ENCODE results near the gene GLP2R.

Gene GLP2R

GRCh38 chr17:9859781-9860180, 34.1 kb downstream of the GLP2R start:
- peaks cover 3% of the 10 kb centered on the region for H3K36me3 Mint-ChIP-seq (ENCODE audit: low read depth)
- H3K4me3 Mint-ChIP-seq, result no peak overlapping the region
- peaks cover under 1% of the 10 kb centered on the region for H3K27me3 Mint-ChIP-seq
- no peaks in the 10 kb centered on the region for H3K4me1 Mint-ChIP-seq (ENCODE audit: low read depth)
- H3K27ac Mint-ChIP-seq, result no peak overlapping the region
- H3K9me3 Mint-ChIP-seq, result peaks cover 10% of the 10 kb centered on the region

GRCh38 chr17:9860851-9861250, 35.1 kb downstream of the GLP2R start:
- no peaks in the 10 kb centered on the region for H3K4me1 Mint-ChIP-seq (ENCODE audit: low read depth)
- H3K27me3 Mint-ChIP-seq, result peaks cover 8% of the 10 kb centered on the region
- no peak overlapping the region for H3K4me3 Mint-ChIP-seq
- H3K36me3 Mint-ChIP-seq (ENCODE audit: low read depth), result peaks cover 3% of the 10 kb centered on the region
- no peak overlapping the region for H3K27ac Mint-ChIP-seq
- peaks cover 15% of the 10 kb centered on the region for H3K9me3 Mint-ChIP-seq

- H3K36me3 Mint-ChIP-seq (ENCODE audit: low read depth), result peaks cover 3% of the 10 kb centered on the region
- peaks cover 15% of the 10 kb centered on the region for H3K9me3 Mint-ChIP-seq
- H3K4me1 Mint-ChIP-seq (ENCODE audit: low read depth), result no peaks in the 10 kb centered on the region
- H3K27ac Mint-ChIP-seq, result no peak overlapping the region
- no peak overlapping the region for H3K4me3 Mint-ChIP-seq
- H3K27me3 Mint-ChIP-seq, result peaks cover 9% of the 10 kb centered on the region
Observed at GRCh38 chr17:9862220-9862619, 36.5 kb downstream of the GLP2R start.

DNA sequence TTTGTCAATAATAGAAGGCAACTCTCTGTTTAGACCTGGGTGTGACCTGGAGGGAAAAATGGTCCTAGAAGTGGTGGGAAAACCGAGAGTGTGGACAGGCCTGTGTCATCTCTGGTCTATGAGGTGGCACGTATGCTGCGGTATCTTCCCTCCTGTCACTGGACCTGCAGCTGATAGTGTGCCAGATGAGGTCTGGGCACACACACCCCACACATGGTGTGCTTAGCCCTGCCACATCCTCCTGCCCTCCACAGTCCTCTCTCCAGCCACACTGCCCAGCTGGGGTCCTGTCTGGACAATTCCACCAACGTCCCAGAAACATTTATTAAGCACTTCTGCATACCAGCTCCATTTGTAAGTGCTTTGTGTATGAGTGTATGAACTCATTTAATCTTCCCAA, 37.2 kb downstream of the GLP2R start:
- no peaks in the 10 kb centered on the region for H3K4me1 Mint-ChIP-seq (ENCODE audit: low read depth)
- H3K27me3 Mint-ChIP-seq, result peaks cover 9% of the 10 kb centered on the region
- H3K36me3 Mint-ChIP-seq (ENCODE audit: low read depth), result peaks cover 3% of the 10 kb centered on the region
- peaks cover 11% of the 10 kb centered on the region for H3K9me3 Mint-ChIP-seq
- no peak overlapping the region for H3K4me3 Mint-ChIP-seq
- H3K27ac Mint-ChIP-seq, result no peak overlapping the region

DNA sequence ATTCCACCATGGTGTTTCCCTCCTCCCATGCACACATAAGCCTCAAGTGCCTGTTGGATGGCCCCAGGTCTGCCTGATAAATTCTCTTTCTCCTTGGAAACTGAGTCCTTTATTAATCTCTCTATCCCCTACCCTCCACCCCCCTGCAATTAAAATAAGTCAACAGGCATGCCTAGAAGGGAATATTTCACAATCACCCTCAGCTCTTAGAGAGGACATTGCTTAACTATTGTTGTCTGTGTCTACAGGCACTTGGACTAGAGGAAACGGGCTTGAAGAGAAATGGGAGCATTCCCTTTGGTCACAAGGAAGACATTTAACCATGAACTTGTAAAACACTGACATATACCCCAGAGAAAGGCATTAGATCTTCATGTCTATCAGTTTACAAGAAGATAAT, 39.9 kb downstream of the GLP2R start:
- H3K4me3 Mint-ChIP-seq, result no peak overlapping the region
- H3K27ac Mint-ChIP-seq, result no peak overlapping the region
- H3K9me3 Mint-ChIP-seq, result peaks cover 5% of the 10 kb centered on the region
- H3K36me3 Mint-ChIP-seq (ENCODE audit: low read depth), result no peaks in the 10 kb centered on the region
- no peaks in the 10 kb centered on the region for H3K4me1 Mint-ChIP-seq (ENCODE audit: low read depth)
- peaks cover 9% of the 10 kb centered on the region for H3K27me3 Mint-ChIP-seq

DNA sequence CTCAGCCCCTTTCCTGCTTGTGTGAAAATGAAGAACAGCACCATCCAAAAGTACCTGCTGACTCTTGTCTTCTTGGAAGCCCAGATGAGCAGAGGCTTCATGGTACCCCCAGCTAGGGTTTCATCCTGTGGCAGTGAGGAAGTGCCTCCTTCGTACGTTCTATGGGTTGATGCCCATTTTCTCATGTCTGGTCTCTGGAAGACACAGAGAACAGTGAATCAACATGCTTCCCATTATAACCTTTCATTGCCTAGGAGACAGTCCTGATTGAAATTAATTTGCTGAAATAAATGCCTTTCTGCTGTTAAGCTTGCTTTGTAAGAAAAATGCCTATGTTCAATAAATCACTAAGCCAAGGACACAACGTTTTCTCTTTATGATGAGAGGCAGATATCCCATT, 42.8 kb downstream of the GLP2R start:
- peaks cover 9% of the 10 kb centered on the region for H3K27me3 Mint-ChIP-seq
- peaks cover 5% of the 10 kb centered on the region for H3K9me3 Mint-ChIP-seq
- H3K36me3 Mint-ChIP-seq (ENCODE audit: low read depth), result no peaks in the 10 kb centered on the region
- no peak overlapping the region for H3K27ac Mint-ChIP-seq
- H3K4me1 Mint-ChIP-seq (ENCODE audit: low read depth), result no peaks in the 10 kb centered on the region
- H3K4me3 Mint-ChIP-seq, result no peak overlapping the region

DNA sequence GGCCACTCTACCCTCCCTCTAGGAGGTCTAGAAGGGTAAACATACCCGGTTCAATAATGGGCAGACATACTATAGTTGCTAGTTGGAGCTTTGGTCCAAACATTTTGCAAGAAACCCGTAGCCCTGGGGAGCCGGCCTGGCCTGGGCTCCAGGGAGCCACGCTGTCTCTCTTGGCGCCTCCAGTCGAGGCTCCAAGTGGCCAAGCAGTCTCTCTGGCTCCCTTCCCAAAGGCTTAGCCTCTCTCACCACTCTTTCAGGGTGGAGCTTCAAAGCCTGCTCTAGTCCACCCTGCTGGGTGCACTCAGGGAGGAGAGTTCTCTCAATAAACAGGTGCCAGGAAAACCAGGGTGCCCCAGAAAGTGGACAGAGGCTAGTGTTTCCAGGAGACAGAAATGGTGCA, 47.1 kb downstream of the GLP2R start:
- H3K36me3 Mint-ChIP-seq (ENCODE audit: low read depth), result no peaks in the 10 kb centered on the region
- peaks cover 11% of the 10 kb centered on the region for H3K27me3 Mint-ChIP-seq
- no peaks in the 10 kb centered on the region for H3K4me1 Mint-ChIP-seq (ENCODE audit: low read depth)
- H3K4me3 Mint-ChIP-seq, result no peak overlapping the region
- no peaks in the 10 kb centered on the region for H3K9me3 Mint-ChIP-seq
- no peak overlapping the region for H3K27ac Mint-ChIP-seq

- Mint-ChIP-seq H3K4me1 (ENCODE audit: low read depth) (no peaks in the 10 kb centered on the region), H3K9me3 (no peaks in the 10 kb centered on the region), H3K27ac (no peak overlapping the region), H3K36me3 (ENCODE audit: low read depth) (no peaks in the 10 kb centered on the region), H3K27me3 (peaks cover 13% of the 10 kb centered on the region), H3K4me3 (no peak overlapping the region)
Observed at GRCh38 chr17:9874722-9875121, 49.0 kb downstream of the GLP2R start.

- Mint-ChIP-seq H3K4me1 (ENCODE audit: low read depth) (no peaks in the 10 kb centered on the region), H3K36me3 (ENCODE audit: low read depth) (no peaks in the 10 kb centered on the region), H3K27ac (no peak overlapping the region), H3K4me3 (no peak overlapping the region), H3K9me3 (no peaks in the 10 kb centered on the region), H3K27me3 (peaks cover 16% of the 10 kb centered on the region)
Observed at GRCh38 chr17:9875441-9875840, 49.7 kb downstream of the GLP2R start.

GRCh38 chr17:9878356-9878755, 52.6 kb downstream of the GLP2R start:
- Mint-ChIP-seq H3K4me3 (no peak overlapping the region), H3K27ac (no peak overlapping the region), H3K27me3 (peaks cover 16% of the 10 kb centered on the region), H3K4me1 (ENCODE audit: low read depth) (no peaks in the 10 kb centered on the region), H3K36me3 (ENCODE audit: low read depth) (no peaks in the 10 kb centered on the region), H3K9me3 (peaks cover 12% of the 10 kb centered on the region)

DNA sequence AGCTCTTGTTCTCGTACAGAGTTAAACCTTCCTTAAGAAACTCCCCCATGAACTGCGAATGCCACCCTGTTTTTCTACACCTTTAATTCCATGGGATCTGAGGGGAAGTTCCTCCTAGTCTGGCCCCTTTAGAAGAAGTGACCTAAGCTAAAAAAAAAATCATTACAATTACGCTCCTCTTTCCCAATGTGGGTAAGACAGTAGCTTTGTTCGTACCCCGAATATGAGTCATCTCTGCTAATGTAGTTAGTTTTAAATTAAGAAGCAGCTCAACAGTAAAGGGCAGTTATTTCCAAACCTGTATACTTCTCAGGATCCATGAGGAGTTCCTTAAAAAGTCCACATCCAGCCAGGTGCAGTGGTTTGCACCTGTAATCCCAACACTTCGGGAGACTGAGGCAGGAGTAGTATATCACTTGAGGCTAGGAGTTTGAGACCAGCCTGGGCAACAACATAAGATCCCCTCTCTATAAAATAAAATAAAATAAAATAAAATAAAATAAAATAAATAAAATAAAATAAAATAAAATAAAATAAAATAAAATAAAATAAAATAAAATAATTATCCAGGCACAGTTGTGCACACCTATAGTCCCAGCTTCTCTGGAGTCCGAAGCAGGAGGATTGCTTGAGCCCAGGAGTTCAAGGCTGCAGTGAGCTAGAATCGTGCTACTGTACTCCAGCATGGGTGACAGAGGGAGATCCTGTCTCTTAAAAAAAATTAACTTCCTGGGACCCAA, 53.2 kb downstream of the GLP2R start:
- peaks cover 16% of the 10 kb centered on the region for H3K27me3 Mint-ChIP-seq
- H3K27ac Mint-ChIP-seq, result no peak overlapping the region

GRCh38 chr17:9880582-9880999, 54.9 kb downstream of the GLP2R start:
- Mint-ChIP-seq H3K36me3 (ENCODE audit: low read depth) (no peaks in the 10 kb centered on the region), H3K27ac (no peak overlapping the region), H3K27me3 (peaks cover 16% of the 10 kb centered on the region), H3K4me1 (ENCODE audit: low read depth) (no peaks in the 10 kb centered on the region), H3K4me3 (no peak overlapping the region), H3K9me3 (peaks cover 17% of the 10 kb centered on the region)

More for the DNA sequence above, 53.2 kb downstream of the GLP2R start:
- H3K4me3 Mint-ChIP-seq, result no peak overlapping the region
- peaks cover 13% of the 10 kb centered on the region for H3K9me3 Mint-ChIP-seq
- H3K36me3 Mint-ChIP-seq (ENCODE audit: low read depth), result no peaks in the 10 kb centered on the region
- no peaks in the 10 kb centered on the region for H3K4me1 Mint-ChIP-seq (ENCODE audit: low read depth)

DNA sequence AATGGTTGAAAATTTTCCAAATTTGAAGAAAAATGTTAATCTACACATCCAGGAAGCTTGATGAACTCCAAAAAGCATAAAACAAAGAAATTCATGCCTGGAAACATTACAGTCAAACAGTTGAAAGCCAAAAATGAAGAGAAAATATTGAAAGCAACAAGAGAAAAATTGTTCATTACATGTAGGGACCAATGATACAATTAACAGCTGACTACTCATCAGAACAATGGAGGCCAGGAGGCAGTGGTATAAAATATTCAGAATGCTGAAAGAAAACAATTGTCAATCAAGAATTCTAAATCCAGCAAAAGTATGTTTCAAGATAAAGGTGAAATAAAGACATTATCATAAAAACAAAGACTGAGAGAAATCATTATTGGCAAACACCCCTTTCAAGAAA, 57.7 kb downstream of the GLP2R start:
- H3K9me3 Mint-ChIP-seq, result peaks cover 17% of the 10 kb centered on the region
- H3K4me1 Mint-ChIP-seq (ENCODE audit: low read depth), result no peaks in the 10 kb centered on the region
- no peak overlapping the region for H3K27ac Mint-ChIP-seq
- H3K27me3 Mint-ChIP-seq, result peaks cover 5% of the 10 kb centered on the region
- no peaks in the 10 kb centered on the region for H3K36me3 Mint-ChIP-seq (ENCODE audit: low read depth)
- H3K4me3 Mint-ChIP-seq, result no peak overlapping the region

- no peak overlapping the region for H3K27ac Mint-ChIP-seq
- no peaks in the 10 kb centered on the region for H3K4me1 Mint-ChIP-seq (ENCODE audit: low read depth)
- no peaks in the 10 kb centered on the region for H3K36me3 Mint-ChIP-seq (ENCODE audit: low read depth)
- peaks cover 17% of the 10 kb centered on the region for H3K9me3 Mint-ChIP-seq
- no peak overlapping the region for H3K4me3 Mint-ChIP-seq
- H3K27me3 Mint-ChIP-seq, result peaks cover 4% of the 10 kb centered on the region
Observed at GRCh38 chr17:9886141-9886930, 60.6 kb downstream of the GLP2R start.

DNA sequence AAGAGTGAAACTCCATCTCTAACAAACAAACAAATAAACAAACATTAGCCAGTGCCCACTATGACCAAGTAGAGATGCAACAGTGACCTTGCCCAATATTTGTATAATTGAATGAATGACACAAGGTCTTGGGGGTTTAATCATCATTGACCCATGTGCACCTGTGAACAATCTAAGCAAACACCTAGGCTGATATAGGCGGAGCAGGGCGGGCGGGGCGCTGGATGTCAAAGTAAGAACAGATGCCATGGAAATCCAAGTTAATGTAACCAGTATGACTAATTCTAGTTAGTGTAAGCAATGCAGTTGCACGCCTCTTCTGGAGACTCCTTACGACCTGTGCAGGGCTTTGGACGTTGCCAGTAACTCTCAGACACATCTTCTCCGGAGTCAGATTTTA, 61.8 kb downstream of the GLP2R start:
- Mint-ChIP-seq H3K9me3 (peaks cover 10% of the 10 kb centered on the region), H3K36me3 (ENCODE audit: low read depth) (no peaks in the 10 kb centered on the region), H3K27ac (no peak overlapping the region), H3K4me3 (no peak overlapping the region), H3K27me3 (peaks cover 4% of the 10 kb centered on the region), H3K4me1 (ENCODE audit: low read depth) (no peaks in the 10 kb centered on the region)

Data from stimulated activated naive CD8-positive, alpha-beta T cell treated with anti-CD3 and anti-CD28 coated beads, Interleukin-15, Interleukin-2, amounts not matched to agents 100 ng/mL and 50 ng/mL, for 24 hours (primary cell).